Measurements from ENCODE around the gene ACKR2. TPM values are rescaled to one million over a fixed set of nuclear protein-coding genes. Genes with fewer than 3 reads are reported as not detected.
A peak's percentile ranks its signal among the peaks of the same experiment; 100 is the strongest.

Gene ACKR2
- total and polyA plus RNA-seq, 2 of the 13 experiments (the other 11 are each of a cell fraction or from before 2014, with no cell fraction given) = 1.1 to 1.9 TPM

GRCh38 chr3:42829083-42829627, 19.9 kb downstream of the ACKR2 start (continued):
- TF ChIP-seq ZBTB33 (CRISPR knock-in tag; IDR thresholded peaks at IDR 0.05) (0 out of 2 replicates have a peak, but pooled peaks have one; percentile 39), ZNF225 (CRISPR knock-in tag; IDR thresholded peaks at IDR 0.05) (no peak), SRSF9 (IDR thresholded peaks at IDR 0.05; ENCODE audit: borderline replicate concordance, insufficient read depth, low read depth, low read length, poor library complexity, severe bottlenecking) (no peak), TSC22D2 (CRISPR knock-in tag; IDR thresholded peaks at IDR 0.05; ENCODE audit: borderline replicate concordance) (no peak), ZNF746 (CRISPR knock-in tag; IDR thresholded peaks at IDR 0.05) (no peak), MTF2 (CRISPR knock-in tag; IDR thresholded peaks at IDR 0.05; ENCODE audit: borderline replicate concordance) (0 out of 2 replicates have a peak, but pooled peaks have one; percentile 34), GPN1 (CRISPR knock-in tag; IDR thresholded peaks at IDR 0.05; ENCODE audit: borderline replicate concordance) (no peak), AHR (CRISPR knock-in tag; IDR thresholded peaks at IDR 0.05) (no peak), ZNF446 (CRISPR knock-in tag; IDR thresholded peaks at IDR 0.05) (no peak), NPAS2 (CRISPR knock-in tag; IDR thresholded peaks at IDR 0.05; ENCODE audit: borderline replicate concordance) (no peak), ZNF281 (CRISPR knock-in tag; IDR thresholded peaks at IDR 0.05; ENCODE audit: borderline replicate concordance) (peak; percentile 33; the same call in 1 of the 2 replicates), MAFG (CRISPR knock-in tag; IDR thresholded peaks at IDR 0.05) (peak; percentile 59; the same call in 1 of the 2 replicates), POLR2AphosphoS2 (IDR thresholded peaks at IDR 0.05; ENCODE audit: low read depth, low read length) (no peak), ZNF644 (CRISPR knock-in tag; IDR thresholded peaks at IDR 0.05; ENCODE audit: low read depth) (peak; percentile 12; the same call in 1 of the 2 replicates), NBN (conservative IDR thresholded peaks at IDR 0.05) (no peak), ZBTB43 (CRISPR knock-in tag; conservative IDR thresholded peaks at IDR 0.05) (peak; percentile 27; the same call in 1 of the 2 replicates), CBFB (CRISPR knock-in tag; IDR thresholded peaks at IDR 0.05) (no peak), TFAP4 (IDR thresholded peaks at IDR 0.05; ENCODE audit: borderline replicate concordance, low read depth) (no peak), ISL2 (CRISPR knock-in tag; IDR thresholded peaks at IDR 0.05) (peak; percentile 66), SIN3B (IDR thresholded peaks at IDR 0.05; ENCODE audit: low read length) (no peak), PTBP1 (IDR thresholded peaks at IDR 0.05; ENCODE audit: low read depth, low read length, poor library complexity, severe bottlenecking) (no peak), ZNF615 (CRISPR knock-in tag; IDR thresholded peaks at IDR 0.05; ENCODE audit: borderline replicate concordance) (no peak), RBAK (CRISPR knock-in tag; IDR thresholded peaks at IDR 0.05) (no peak)
